HepG2 (cell line): ENCODE measurements around the gene IGSF8. TPM values are rescaled to one million over a fixed set of nuclear protein-coding genes. Genes with fewer than 3 reads are reported as not detected.

Experiments used
- ATAC-seq: fragments of 200-7000 bp; cut with Tn5 transposase; 3 replicates; pipeline ENCODE4 v1.9.1; 2020; ENCODE audit warnings: mild to moderate bottlenecking, moderate library complexity
- BruUV-seq: library from RNA; stranded (reverse); fragments of 400-500 nt; replicated peaks from 2 replicates; lab custom pipeline; 2021; lab: Mats Ljungman, UMichigan
- CTCF ChIA-PET: fragments of 300-600 bp; formaldehyde crosslinking; extraction: SDS; loops from one replicate; lab custom pipeline; 2021; ENCODE audit warnings: low total read pairs, inconsistent platforms, low intra/inter-chr PET ratio; lab: Yijun Ruan, JAX
- POLR2A ChIA-PET: fragments of 350-600 bp; sonication (Branson Sonifier 250); formaldehyde crosslinking; loops from one replicate; lab custom pipeline; 2020; ENCODE audit warnings: antibody characterized with exemption, inconsistent platforms; lab: Yijun Ruan, JAX
- DNase-seq: peaks from one replicate; pipeline ENCODE4 v3.0.0-alpha.2; 2015; ENCODE audit warnings: low spot score
- FAIRE-seq: peaks from 3 replicates; lab custom pipeline; 2011; peaks lifted over from hg19 to GRCh38; lab: Jason Lieb, UNC
- H2AFZ ChIP-seq: one replicate; pipeline ENCODE4 v1.6.1; 2011; ENCODE audit warnings: low read length, inconsistent platforms
- H3K27ac ChIP-seq: fragments of 300-600 bp; 3 replicates; pipeline ENCODE4 v1.8.0; 2011; ENCODE audit warnings: mixed run types, mild to moderate bottlenecking, mixed read lengths, low read length, inconsistent platforms; ENCODE audit not compliant: insufficient read depth; ENCODE audit errors: extremely low read length
- H3K27me3 ChIP-seq, 2 experiments: fragments of 200-600 bp in 1 of 2; 2 replicates in 1 of 2; 3 replicates in 1 of 2; pipeline versions ENCODE4 v1.6.0 to v1.8.0; 2011; ENCODE audit warnings: low read length in 2 of 2, mild to moderate bottlenecking in 2 of 2, moderate library complexity in 2 of 2, inconsistent platforms in 1 of 2; ENCODE audit not compliant: insufficient read depth in 2 of 2, control insufficient read depth in 1 of 2
- H3K36me3 ChIP-seq, 2 experiments: fragments of 200-600 bp in 1 of 2; replicated peaks in 1 of 2; 2 replicates in 1 of 2; 3 replicates in 1 of 2; pipeline versions ENCODE4 v1.5.1 to v1.8.0; 2011; ENCODE audit warnings: low read length in 2 of 2, inconsistent platforms in 1 of 2; ENCODE audit not compliant: insufficient read depth in 2 of 2, control insufficient read depth in 1 of 2
- H3K4me1 ChIP-seq: 2 replicates; pipeline ENCODE4 v1.5.1; 2012; ENCODE audit warnings: low read length, inconsistent platforms; ENCODE audit not compliant: insufficient read depth
- H3K4me2 ChIP-seq: 2 replicates; pipeline ENCODE4 v1.6.0; 2011; ENCODE audit warnings: low read depth, low read length, inconsistent platforms
- H3K4me3 ChIP-seq, 3 experiments: fragments of 200-600 bp in 1 of 3; sonication (generic), shearing (Covaris generic) in 1 of 3; replicated peaks in 1 of 3; 2 replicates each; pipeline ENCODE4 v1.5.1; 2011 to 2016; ENCODE audit warnings: low read length in 3 of 3, inconsistent platforms in 2 of 3, low read depth in 2 of 3, mild to moderate bottlenecking in 2 of 3, control low read depth in 1 of 3, mixed read lengths in 1 of 3; ENCODE audit not compliant: insufficient read depth in 1 of 3
- H3K79me2 ChIP-seq: one replicate; pipeline ENCODE4 v1.6.1; 2011; ENCODE audit warnings: low read length, inconsistent platforms; ENCODE audit not compliant: insufficient read depth
- H3K9ac ChIP-seq: 2 replicates; pipeline ENCODE4 v1.6.0; 2011; ENCODE audit warnings: mild to moderate bottlenecking, low read depth, low read length, inconsistent platforms; ENCODE audit not compliant: insufficient read depth
- H3K9me3 ChIP-seq: 2 replicates; pipeline ENCODE4 v1.5.1; 2012; ENCODE audit warnings: mild to moderate bottlenecking, low read length
- H4K20me1 ChIP-seq: 2 replicates; pipeline ENCODE4 v1.6.0; 2011; ENCODE audit warnings: inconsistent platforms, mild to moderate bottlenecking, low read length, moderate library complexity; ENCODE audit not compliant: insufficient read depth
- IRF2 ChIP-seq: IDR thresholded peaks from 2 replicates; pipeline ENCODE4 v1.6.1; 2018; ENCODE audit warnings: missing genetic modification reagents, missing compliant biosample characterization
- RFX5 ChIP-seq: IDR thresholded peaks from 2 replicates; pipeline ENCODE4 v1.6.1; 2011; ENCODE audit warnings: low read depth, low read length, improper control_type of control experiment
- ZFP1 ChIP-seq: IDR thresholded peaks from 2 replicates; pipeline ENCODE4 v1.6.1; 2016
- ZFP41 ChIP-seq: sonication (generic); formaldehyde crosslinking; IDR thresholded peaks from 2 replicates; pipeline ENCODE4 v1.4.0; 2020; ENCODE audit warnings: mild to moderate bottlenecking, missing genetic modification reagents, borderline replicate concordance
- ZNF121 ChIP-seq: sonication (generic); formaldehyde crosslinking; IDR thresholded peaks from 2 replicates; pipeline ENCODE4 v1.5.0; 2020; ENCODE audit warnings: mild to moderate bottlenecking, missing genetic modification reagents
- ZNF484 ChIP-seq: sonication (generic); formaldehyde crosslinking; IDR thresholded peaks from 2 replicates; pipeline ENCODE4 v1.5.1; 2020; ENCODE audit warnings: mild to moderate bottlenecking, low read depth, missing genetic modification reagents, borderline replicate concordance
- ZNF629 ChIP-seq: sonication (generic); formaldehyde crosslinking; conservative IDR thresholded peaks from 2 replicates; pipeline ENCODE4 v1.5.0; 2020; ENCODE audit warnings: missing genetic modification reagents
- WGBS: methylation state at CpG from one replicate; pipeline ENCODE4 v1.1.6; 2017; ENCODE audit warnings: low lambda C conversion rate; 5-methylcytosine and 5-hydroxymethylcytosine counted together
- in situ Hi-C: cut with HindIII; loops from 2 replicates; pipeline ENCODE4 v1.10.0; 2017; ENCODE audit warnings: low pct_unique_long_range_greater_than_20kb; ENCODE audit not compliant: extremely low pct_ligation_motif_present
- intact Hi-C: fragments of 100-400 bp; cut with micrococcal nuclease; formaldehyde crosslinking; loops from one replicate; pipeline ENCODE4 v1.10.0; 2022; ENCODE audit not compliant: unreplicated experiment
- polyA plus RNA-seq, 8 experiments: library from polyadenylated mRNA; depleted of rRNA in 3 of 8; stranded (reverse) in 7 of 8; unstranded in 1 of 8; fragments of >200 nt; fragmentation: Illumina TruSeq in 4 of 8; extraction: Trizol in 4 of 8; gene quantifications; 2 replicates each; pipeline versions ENCODE4 v1.2.1 to v1.2.3, GENCODE V29; 2011 to 2016; ENCODE audit warnings: low read depth in 4 of 8, missing spikeins in 1 of 8, mixed read lengths in 1 of 8; ENCODE audit not compliant: insufficient read depth in 1 of 8
- total RNA-seq, 5 experiments: library from RNA; depleted of rRNA; stranded (reverse); fragments of >200 nt; fragmentation: Illumina TruSeq; extraction: Trizol; gene quantifications; 2 replicates each; pipeline ENCODE4 v1.2.3, GENCODE V29; 2016; ENCODE audit warnings: low read depth in 1 of 5

The IGSF8 gene
- total and polyA plus RNA-seq, 2 of the 13 experiments (the other 11 are each of a cell fraction or from before 2014, with no cell fraction given), result 24.0 to 41.0 TPM

DNA sequence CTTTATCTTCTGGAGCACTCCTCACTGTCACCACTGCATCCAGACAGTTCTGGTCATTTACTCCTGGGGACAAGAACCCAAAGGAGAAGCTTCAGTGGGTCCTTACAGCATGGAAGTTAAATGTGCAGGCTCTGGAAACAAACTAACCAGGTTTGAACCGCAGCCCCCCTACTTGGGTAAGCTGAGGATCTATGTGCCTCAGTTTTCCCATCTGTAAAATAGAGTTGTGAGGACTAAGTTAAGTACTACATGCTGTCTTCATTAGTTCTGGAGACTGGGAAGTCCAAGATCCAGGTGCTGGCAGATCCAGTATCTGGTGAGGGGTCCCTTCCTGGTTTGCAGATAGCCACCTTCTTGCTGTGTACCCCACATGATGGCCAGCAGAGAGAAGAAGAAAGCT, 9.1 kb upstream of the IGSF8 start:
- DNase-seq (no peak), FAIRE-seq (no peak), ATAC-seq (no peak)
- POLR2A ChIA-PET, result no interaction called here
- H3K79me2 ChIP-seq, result no peaks in the 10 kb centered on the region
- no peaks in the 10 kb centered on the region for H3K27me3 ChIP-seq
- H3K9ac ChIP-seq, result no peak overlapping the region
- H3K9me3 ChIP-seq, result no peaks in the 10 kb centered on the region
- H4K20me1 ChIP-seq, result no peaks in the 10 kb centered on the region
- no peak overlapping the region for H3K27ac ChIP-seq
- no peak overlapping the region for H3K4me2 ChIP-seq
- H2AFZ ChIP-seq, result no peak overlapping the region
- H3K4me3 ChIP-seq, result no peak overlapping the region
- no peaks in the 10 kb centered on the region; a peak in 1 of 5 replicates for H3K36me3 ChIP-seq
- TF ChIP-seq ZNF484 (CRISPR knock-in tag) (no peak), RFX5 (no peak), ZFP1 (CRISPR knock-in tag) (no peak), IRF2 (CRISPR knock-in tag) (no peak), ZNF629 (CRISPR knock-in tag) (peak; percentile 62)
- TF ChIP-seq, all 625 proteins: peak for 1
- 100% methylated on average over 1 of the region's 1 CpG for WGBS
- intact Hi-C loops, result no loop called here
- CTCF ChIA-PET, result no interaction called here
- peaks cover 75% of the 10 kb centered on the region for H3K4me1 ChIP-seq
- no TSS peak for BruUV-seq
- in situ Hi-C loops, result loop anchor here (10.0 kb wide), 1 partner anchor 107 kb away; no protein-coding TSS in a partner anchor

DNA sequence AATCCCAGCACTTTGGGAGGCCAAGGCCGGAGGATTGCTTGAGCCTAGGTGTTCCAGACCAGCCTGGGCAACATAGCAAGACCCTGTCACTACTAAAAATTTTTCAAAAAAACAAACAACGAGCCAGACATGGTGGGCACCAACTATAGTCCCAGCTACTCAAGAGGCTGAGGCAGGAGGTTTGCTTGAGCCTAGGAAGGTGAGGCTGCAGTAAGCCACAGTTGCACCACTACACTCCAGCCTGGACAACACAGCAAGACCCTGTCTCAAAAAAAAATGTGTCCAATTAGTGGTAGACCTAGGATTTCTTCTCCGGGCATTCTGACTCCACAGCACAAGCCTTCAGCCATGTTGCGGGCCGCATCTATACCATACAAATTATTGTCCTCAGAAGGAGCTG, 6.7 kb upstream of the IGSF8 start:
- Histone ChIP-seq H3K36me3 (no peaks in the 10 kb centered on the region; a peak in 1 of 5 replicates), H3K4me3 (no peak overlapping the region), H3K4me1 (peaks cover 86% of the 10 kb centered on the region), H3K9me3 (no peaks in the 10 kb centered on the region), H3K27ac (no peak overlapping the region), H4K20me1 (no peaks in the 10 kb centered on the region), H3K27me3 (no peaks in the 10 kb centered on the region), H3K9ac (no peak overlapping the region), H2AFZ (no peak overlapping the region), H3K79me2 (no peaks in the 10 kb centered on the region), H3K4me2 (no peak overlapping the region)
- BruUV-seq, result no TSS peak
- in situ Hi-C loops (loop anchor here (10.0 kb wide), 1 partner anchor 110 kb away; no protein-coding TSS in a partner anchor), intact Hi-C loops (no loop called here)
- whole genome bisulfite sequencing, result 93% methylated on average over 5 of the region's 5 CpGs
- DNase-seq (no peak), FAIRE-seq (no peak), ATAC-seq (no peak)
- ChIA-PET POLR2A (no interaction called here), CTCF (no interaction called here)
- TF ChIP-seq ZNF121 (CRISPR knock-in tag), result peak; percentile 74
- TF ChIP-seq ZFP41 (CRISPR knock-in tag), result no peak
